M059J (cell line): ENCODE results near the gene SRRM1. TPM values are rescaled to one million over a fixed set of nuclear protein-coding genes. Genes with fewer than 3 reads are reported as not detected.

Source experiments
- DNase-seq: peaks from one replicate; pipeline ENCODE4 v3.0.0-alpha.2; 2012; ENCODE audit warnings: low read depth
- total RNA-seq: library from RNA; depleted of rRNA; stranded (reverse); fragments of >200 nt; shearing (Covaris generic); gene quantifications from 2 replicates; pipeline ENCODE4 v1.2.3, GENCODE V29; 2014; rRNA removed

SRRM1 gene
- total RNA-seq, 1 experiment from 2014 or later, result 47.6 TPM

DNA sequence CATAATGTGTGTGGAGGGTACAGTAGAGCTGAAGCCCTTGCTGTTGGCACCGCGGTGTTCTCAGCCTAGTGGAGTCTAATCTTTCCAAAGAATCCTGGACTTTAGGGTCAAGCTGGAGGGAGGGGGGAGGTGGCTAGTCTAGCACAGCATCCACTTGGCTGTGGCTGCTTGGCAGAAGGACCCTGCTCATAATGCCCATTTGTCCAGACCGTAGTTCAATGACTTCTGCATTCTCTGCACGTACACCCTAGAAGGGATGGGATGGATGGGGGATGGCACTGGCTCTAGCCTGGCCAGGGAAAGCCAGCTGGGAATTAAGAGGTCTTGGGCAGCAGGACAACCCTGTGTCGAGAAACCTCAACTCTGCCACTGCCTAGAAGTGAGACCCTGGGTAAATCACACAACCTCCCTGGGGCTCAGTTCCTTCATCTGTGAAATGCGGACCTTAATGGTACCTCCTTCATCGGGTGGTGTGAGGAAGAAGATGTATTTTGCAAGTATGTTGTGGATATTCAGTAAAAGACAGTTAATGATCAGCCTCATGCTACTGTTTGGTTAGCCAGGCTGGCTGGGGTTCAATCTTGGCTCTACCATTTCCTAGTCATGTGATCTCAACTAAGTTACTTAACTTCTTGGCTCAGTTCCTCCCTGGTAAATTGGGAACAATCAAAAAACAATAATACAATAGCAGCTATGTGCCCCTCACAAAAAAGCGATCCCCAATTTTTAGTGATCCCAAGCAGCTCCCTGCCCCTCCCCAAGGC, 75.0 kb downstream of the SRRM1 start:
- DNase-seq, result no peak

DNA sequence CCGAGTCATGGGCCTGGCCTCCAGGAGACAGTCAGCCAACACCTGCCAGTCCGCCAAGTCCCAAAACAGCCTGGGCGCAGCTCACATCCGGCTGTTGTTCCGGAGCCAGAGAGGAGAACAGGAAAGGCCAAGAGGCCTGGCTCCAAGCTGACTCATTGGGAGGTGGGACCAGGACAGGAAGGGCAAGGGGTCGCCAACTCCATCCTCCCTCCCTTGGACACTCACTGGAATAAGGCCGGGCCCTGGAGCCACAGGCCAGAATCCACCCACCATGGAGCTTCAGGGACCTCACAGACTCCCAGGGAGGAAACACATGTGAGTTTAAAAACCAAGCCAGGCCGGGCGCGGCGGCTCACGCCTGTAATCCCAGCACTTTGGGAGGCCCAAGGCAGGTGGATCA, 77.0 kb downstream of the SRRM1 start:
- peak; percentile 98 for DNase-seq

DNA sequence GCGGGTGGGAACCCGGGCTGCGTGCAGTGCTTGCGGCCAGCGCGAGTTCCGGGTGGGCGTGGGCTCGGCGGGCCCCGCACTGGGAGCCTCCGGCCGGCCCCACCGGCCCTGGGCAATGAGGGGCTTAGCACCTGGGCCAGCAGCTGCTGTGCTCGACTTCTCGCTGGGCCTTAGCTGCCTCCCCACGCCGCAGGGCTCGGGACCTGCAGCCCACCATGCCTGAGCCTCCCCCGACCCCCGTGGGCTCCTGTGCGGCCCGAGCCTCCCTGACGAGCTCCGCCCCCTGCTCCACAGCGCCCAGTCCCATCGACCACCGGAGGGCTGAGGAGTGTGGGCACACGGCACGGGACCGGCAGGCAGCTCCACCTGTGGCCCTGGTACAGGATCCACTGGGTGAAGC, 78.4 kb downstream of the SRRM1 start:
- no peak for DNase-seq

DNA sequence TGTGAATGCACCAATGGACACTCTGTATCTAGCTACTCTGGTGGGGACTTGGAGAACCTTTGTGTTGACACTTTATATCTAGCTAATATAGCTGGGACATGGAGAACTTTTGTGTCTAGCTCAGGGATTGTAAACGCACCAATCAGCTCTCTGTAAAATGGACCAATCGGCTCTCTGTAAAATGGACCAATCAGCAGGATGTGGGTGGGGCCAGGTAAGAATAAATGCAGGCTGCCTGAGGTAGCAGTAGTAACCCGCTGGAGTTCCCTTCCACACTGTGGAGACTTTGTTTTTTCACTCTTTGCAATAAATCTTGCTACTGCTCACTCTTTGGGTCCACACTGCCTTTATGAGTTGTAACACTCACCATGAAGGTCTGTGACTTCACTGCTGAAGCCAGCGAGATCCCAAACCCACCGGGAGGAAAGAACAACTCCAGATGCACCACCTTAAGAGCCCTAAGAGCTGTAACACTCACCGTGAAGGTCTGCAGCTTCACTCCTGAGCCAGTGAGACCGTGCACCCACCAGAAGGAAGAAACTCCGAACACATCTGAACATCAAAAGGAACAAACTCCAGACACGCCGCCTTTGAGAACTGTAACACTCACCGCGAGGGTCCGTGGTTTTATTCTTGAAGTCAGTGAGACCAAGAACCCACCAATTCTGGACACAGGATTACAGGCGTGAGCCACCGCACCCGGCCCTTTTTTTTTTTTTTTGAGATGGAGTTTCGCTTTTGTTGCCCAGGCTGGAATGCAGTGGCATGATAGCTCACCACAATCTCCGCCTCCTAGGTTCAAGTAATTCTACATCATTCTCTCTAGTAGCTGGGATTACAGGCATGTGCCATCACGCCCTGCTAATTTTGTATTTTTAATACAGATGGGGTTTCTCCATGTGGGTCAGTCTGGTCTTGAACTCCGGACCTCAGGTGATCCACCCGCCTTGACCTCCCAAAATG, 79.3 kb downstream of the SRRM1 start:
- DNase-seq, result peak; percentile 75

Other genes starting within 250 kb of the SRRM1 start
- gene STPG1, start 229.5 kb upstream of the SRRM1 start, total RNA-seq, result 3.7 and 8.3 TPM in 2 replicates
- 39.6 and 45.0 TPM in 2 replicates for gene NIPAL3, start 227.5 kb upstream of the SRRM1 start, total RNA-seq
- 11.1 and 11.9 TPM in 2 replicates for gene RCAN3, start 140.5 kb upstream of the SRRM1 start, total RNA-seq
- gene NCMAP, start 87.2 kb upstream of the SRRM1 start, total RNA-seq, result not detected in 2 replicates
- gene CLIC4, start 102.1 kb downstream of the SRRM1 start, total RNA-seq, result 612 and 621 TPM in 2 replicates